ENCODE data around the gene GFM2. TPM values are rescaled to one million over a fixed set of nuclear protein-coding genes. Genes with fewer than 3 reads are reported as not detected.
"Not testable (repeated sequence)": the region's sequence is repeated elsewhere in the genome, so short reads cannot be mapped to it uniquely, and the experiment has no call there.

The GFM2 gene, protein sequence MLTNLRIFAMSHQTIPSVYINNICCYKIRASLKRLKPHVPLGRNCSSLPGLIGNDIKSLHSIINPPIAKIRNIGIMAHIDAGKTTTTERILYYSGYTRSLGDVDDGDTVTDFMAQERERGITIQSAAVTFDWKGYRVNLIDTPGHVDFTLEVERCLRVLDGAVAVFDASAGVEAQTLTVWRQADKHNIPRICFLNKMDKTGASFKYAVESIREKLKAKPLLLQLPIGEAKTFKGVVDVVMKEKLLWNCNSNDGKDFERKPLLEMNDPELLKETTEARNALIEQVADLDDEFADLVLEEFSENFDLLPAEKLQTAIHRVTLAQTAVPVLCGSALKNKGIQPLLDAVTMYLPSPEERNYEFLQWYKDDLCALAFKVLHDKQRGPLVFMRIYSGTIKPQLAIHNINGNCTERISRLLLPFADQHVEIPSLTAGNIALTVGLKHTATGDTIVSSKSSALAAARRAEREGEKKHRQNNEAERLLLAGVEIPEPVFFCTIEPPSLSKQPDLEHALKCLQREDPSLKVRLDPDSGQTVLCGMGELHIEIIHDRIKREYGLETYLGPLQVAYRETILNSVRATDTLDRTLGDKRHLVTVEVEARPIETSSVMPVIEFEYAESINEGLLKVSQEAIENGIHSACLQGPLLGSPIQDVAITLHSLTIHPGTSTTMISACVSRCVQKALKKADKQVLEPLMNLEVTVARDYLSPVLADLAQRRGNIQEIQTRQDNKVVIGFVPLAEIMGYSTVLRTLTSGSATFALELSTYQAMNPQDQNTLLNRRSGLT
- 19.1 TPM for polyA plus RNA-seq (ENCODE audit: insufficient read length)

DNA sequence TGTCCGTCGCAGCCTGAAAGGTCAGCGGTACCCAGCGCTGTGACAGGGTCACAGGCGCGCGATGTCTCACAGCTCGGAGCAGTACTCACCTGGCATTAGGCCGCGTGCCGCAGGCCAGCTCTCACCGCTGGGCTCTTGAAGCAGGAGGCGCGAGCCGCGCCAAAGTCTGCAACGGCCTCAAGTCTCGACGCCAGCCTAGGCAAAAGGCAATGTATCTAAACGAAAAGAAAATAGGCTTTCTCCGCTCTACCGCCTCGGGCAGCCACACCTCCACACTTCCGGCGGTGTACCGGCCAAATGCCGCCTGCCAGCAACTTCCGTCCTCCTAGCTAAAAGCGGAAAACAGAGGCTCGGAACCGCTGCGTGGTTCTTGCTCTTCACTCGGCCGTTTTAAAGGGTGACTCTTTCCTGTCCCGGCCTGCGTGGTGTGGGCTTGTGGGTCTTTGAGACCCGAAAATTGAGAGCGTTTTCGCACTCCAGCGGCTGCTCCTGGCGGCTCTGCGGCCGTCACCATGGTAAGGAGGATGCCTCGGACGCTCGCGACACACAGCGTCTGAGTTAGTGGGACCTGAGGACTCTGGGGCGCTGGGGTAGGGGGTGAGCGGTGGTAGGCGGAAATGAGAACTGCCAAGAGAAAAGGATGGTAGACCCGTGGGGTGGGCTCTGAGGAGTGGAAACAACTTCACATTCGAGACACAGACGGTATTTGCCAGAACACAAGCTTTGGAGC lies at the start of gene GFM2, which contains the start of gene NSA2:
TSS of gene GFM2 (minus strand) at position 269 of the 730 bp plus-strand sequence. CDS start 3,375 bp downstream, outside the sequence.
TSS of gene NSA2 (plus strand) at position 401 of the 730 bp plus-strand sequence. CDS start at position 513, 112 bp downstream.
- peak; percentile 86 for DNase-seq (ENCODE audit: low read depth)

GRCh38 chr5:74810915-74811314 lies 44.0 kb upstream of the GFM2 start:
- no peak for DNase-seq (ENCODE audit: low read depth)

- DNase-seq (ENCODE audit: low read depth), result no peak
These were observed 35.0 kb upstream of the GFM2 start for GRCh38 chr5:74801941-74802340.

DNA sequence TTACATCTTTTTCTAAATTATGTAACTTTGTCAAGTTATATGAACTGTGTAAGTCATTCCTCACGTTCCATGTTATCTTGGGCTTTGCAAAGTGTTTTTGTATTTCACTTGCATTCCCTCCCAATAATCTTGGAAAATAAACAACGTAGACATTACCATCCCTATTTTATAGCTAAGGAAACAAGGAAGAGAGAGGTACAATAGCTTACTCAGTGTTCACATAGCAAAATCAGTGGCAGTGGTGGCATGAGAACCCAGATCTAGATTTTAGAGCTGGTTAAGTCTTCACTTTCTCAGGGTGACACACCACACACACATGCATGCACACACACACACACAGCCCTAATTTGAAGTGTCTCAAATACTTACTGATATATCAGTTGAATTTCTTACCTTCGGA lies 34.3 kb upstream of the GFM2 start:
- DNase-seq (ENCODE audit: low read depth), result no peak

DNA sequence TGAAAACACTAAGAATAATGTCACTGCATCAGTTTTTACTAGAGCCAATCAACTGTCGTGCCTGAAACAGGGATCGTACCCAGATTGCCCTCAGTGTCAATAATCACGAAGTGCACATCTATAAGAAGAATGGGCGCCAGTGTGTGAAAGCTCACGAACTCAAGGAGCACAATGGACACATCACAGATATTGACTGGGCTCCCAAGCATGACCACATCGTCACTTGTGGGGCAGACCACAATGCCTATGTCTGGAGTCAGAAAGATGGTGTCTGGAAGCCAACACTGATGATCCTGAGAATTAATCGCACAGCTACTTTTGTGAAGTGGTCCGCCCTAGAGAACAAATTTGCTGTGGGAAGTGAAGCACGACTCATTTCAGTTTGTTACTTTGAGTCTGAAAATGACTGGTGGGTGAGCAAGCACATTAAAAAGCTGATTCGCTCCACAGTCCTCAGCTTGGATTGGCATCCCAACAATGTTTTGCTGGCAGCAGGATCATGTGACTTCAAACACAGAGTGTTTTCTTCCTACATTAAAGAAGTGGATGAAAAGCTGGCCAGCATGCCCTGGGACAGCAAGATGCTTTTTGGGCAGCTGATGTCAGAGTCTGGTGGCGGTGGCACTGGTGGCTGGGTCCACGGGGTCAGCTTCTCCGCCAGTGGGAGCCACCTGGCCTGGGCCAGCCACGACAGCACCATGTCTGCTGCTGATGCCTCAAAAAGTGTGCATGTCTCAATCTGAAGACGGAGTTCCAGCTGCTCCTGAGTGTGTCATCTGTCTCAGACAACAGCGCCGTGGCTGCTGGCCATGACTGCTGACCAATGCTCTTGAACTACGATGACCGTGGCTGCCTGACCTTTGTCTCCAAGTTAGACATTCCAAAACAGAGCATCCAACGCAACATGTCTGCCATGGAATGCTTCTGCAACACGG lies 32.3 kb upstream of the GFM2 start:
- DNase-seq (ENCODE audit: low read depth), result no peak

- DNase-seq (ENCODE audit: low read depth), result not testable (repeated sequence)
These were observed 24.8 kb upstream of the GFM2 start for GRCh38 chr5:74791669-74792068.

DNA sequence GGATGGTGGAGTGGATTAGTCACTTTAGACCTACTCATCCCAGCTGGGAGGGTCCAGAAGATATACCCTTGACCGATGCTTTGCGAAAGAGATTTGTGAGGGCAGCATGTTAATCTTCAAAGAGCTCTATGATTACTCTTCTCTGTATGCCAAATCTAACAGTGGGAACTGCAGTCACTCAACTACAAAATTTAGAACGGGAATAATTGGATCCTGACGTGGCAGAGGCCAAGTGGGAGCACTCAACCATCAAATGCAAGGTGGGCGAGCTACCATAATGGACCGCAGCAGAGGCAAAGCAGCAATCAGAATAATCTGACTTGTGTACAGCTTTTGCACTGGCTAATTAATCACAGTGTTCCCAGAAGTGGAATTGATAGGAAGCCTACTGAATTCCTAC lies 20.5 kb upstream of the GFM2 start:
- no peak for DNase-seq (ENCODE audit: low read depth)

- no peak for DNase-seq (ENCODE audit: low read depth)
These were observed 19.9 kb upstream of the GFM2 start for GRCh38 chr5:74786851-74787250.

GRCh38 chr5:74778609-74779008 lies 11.7 kb upstream of the GFM2 start:
- no peak for DNase-seq (ENCODE audit: low read depth)

- no peak for DNase-seq (ENCODE audit: low read depth)
These were observed 5.4 kb upstream of the GFM2 start for GRCh38 chr5:74772359-74772758.

GRCh38 chr5:74767579-74767913 lies 629 bp upstream of the GFM2 start:
- no peak for DNase-seq (ENCODE audit: low read depth)

GRCh38 chr5:74766418-74766848 lies 484 bp downstream of the GFM2 start:
- no peak for DNase-seq (ENCODE audit: low read depth)

GRCh38 chr5:74765929-74766328 lies 988 bp downstream of the GFM2 start:
- DNase-seq (ENCODE audit: low read depth), result no peak

DNA sequence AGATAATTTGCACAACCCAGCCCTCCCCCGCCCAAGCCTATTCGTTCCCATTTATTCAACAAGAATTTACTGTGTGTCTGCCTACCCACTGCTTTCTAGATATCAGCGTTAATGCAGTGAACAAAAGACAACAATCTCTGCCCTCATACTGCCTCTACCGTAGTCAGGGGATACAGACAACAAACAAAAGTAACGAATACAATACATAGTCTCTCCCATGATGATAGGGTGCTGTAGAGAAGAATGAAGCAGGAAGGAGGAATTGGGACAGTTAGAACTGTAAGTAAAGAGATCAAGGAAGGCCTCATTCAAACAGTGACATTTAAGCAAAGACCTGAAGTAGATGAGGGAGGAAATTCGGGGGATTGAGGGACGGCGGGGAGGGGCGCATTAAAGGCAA lies 1.7 kb downstream of the GFM2 start:
- no peak for DNase-seq (ENCODE audit: low read depth)

- DNase-seq (ENCODE audit: low read depth), result no peak
These were observed 3.4 kb downstream of the GFM2 start for GRCh38 chr5:74763504-74763903.

DNA sequence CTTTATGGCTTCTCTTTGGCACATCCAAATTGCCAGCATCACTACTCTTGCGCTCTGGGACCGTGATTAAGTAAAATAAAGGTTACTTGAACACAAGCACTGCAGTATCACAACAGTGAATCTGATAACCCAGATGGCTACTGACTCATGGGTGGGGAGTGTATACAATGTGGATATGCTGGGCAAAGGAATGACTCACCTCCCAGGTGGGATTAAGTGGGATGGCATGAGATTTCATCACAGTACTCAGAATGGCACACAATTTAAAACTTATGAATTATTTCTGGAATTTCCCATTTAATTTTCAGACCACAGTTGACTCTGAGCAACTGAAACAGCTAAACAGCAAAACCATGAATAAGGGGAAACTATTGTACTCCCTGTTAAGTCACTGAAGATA lies 4.3 kb downstream of the GFM2 start:
- DNase-seq (ENCODE audit: low read depth), result no peak

DNA sequence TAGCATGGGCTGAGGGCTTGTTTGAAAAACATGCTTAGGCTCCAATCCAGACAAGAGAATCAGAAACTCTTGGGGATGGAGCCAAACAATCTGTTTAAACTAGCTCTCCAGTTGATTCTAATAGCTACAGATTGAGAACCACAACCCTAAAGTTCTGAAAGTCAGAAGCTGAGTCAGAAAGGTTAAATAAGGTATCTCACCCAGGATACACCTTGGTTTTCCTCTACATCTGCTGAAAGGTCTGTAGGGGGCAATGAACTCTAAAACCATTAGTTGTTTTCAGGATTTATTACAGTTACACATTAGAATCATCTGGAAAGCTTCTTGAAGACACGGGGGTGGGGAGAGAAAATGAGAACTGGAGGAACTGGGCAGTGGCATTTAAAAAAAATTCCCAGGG lies 5.7 kb downstream of the GFM2 start:
- no peak for DNase-seq (ENCODE audit: low read depth)

DNA sequence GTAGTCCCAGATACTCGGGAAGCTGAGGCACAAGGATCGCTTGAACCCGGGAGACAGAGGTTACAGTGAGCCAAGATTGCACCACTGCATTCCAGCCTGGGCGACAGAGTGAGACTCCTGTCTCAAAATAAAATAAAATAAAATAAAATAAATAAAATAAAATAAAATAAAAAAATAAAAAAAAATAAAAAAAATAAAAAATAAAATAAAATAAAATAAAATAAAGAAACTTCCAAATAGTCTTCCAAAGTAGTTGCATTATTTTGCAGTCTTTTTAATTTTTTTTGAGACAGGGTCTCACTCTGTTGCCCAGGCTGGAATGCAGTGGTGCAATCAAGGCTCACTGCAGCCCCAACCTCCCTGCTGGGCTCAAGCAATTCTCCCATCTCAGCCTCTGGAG lies 18.2 kb downstream of the GFM2 start:
- not testable (repeated sequence) for DNase-seq (ENCODE audit: low read depth)

DNA sequence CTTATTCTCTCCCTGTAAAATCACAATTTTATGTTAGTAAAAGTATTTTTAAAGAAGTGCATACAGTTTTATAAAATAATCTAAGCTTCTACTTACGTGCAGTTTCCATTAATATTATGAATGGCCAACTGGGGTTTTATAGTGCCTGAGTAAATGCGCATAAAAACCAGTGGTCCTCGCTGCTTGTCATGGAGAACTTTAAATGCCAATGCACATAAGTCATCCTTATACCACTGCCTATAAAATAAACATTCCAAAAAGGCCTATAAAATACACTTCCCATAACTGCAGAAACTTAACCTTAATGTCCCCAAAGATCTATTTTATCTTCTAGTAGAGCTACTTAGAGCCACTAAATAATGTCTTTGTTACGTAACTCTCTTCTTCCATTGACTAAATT lies 28.5 kb downstream of the GFM2 start:
- no peak for DNase-seq (ENCODE audit: low read depth)

DNA sequence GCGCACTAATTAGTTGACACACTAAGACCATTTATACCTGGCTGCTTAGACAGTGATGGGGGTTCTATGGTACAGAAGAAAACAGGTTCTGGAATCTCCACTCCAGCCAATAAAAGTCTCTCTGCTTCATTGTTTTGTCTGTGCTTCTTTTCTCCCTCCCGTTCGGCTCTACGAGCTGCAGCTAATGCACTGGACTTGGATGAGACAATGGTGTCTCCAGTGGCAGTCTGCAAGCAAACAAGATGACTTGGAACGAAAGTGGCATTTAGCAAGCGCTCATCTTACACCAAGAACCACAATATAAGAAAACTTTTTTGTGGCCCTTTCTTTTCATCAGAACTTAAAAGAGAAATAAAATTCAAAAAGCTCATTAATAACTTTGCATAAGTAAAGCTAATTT lies 30.2 kb downstream of the GFM2 start:
- DNase-seq (ENCODE audit: low read depth), result no peak

- DNase-seq (ENCODE audit: low read depth), result no peak
These were observed 41.6 kb downstream of the GFM2 start for GRCh38 chr5:74725331-74725730.

Data from forelimb muscle (tissue), 1 donor.